ENCODE measurements around the gene CHFR.
"Not testable (repeated sequence)": the region's sequence is repeated elsewhere in the genome, so short reads cannot be mapped to it uniquely, and the experiment has no call there.

CHFR gene

DNA sequence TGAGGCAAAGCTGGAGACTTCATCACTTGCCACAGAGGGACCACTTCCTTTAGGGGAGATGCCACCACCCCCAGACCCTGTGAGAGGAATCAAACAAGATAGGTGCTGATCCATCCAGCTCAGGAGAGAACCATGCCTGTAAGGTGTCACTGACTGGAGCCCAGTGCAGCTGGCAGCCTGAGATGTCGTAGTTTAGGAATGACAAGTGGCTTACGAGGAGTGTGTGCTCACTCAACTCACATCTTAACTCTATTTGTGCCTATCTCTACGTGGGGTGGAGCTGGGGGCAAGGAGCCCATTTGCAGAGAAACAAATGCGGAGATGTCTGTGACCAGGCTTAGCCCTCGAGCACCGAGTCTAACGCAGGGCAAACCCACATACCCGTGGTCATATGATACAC is 25.8 kb downstream of the CHFR start:
- Mint-ChIP-seq H3K27ac (no peak overlapping the region), H3K9me3 (no peaks in the 10 kb centered on the region), H3K4me3 (no peak overlapping the region), H3K27me3 (no peaks in the 10 kb centered on the region), H3K4me1 (no peaks in the 10 kb centered on the region), H3K36me3 (peaks cover 37 to 38% of the 10 kb centered on the region in 2 donors)
- DNase-seq (no peak), ATAC-seq (replicated peaks) (no peak)

DNA sequence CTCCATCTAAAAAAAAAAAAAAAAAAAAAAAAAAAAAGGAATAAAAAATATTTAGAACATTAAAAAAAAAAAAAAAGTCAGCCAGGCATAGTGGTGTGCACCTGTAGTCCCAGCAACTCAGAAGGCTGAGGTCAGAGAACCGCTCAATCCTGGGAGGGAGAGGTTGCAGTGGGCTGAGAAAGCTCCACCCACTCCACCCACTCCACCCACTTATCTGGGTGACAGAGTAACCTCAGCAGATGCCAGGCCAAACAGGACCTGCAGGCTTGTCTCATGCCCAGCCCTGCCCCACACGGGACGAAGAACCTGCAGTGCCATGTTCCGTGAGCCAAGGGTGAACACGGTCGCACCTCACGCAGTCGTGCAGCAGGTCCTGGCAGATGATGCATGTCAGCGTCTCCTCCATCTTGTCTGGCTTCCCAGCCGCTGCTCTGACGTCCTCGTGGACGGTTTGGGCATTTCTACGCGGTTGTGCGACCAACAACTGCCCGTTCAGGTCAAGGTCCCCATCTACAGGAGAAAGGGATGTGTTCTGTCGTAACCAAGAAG is 28.6 kb downstream of the CHFR start:
- DNase-seq (no peak), ATAC-seq (replicated peaks) (no peak)
- H3K4me1 Mint-ChIP-seq, result no peaks in the 10 kb centered on the region
- H3K27me3 Mint-ChIP-seq, result no peaks in the 10 kb centered on the region
- H3K9me3 Mint-ChIP-seq, result no peaks in the 10 kb centered on the region
- H3K4me3 Mint-ChIP-seq, result no peak overlapping the region
- peak overlapping the region; percentile 47 for H3K27ac Mint-ChIP-seq
- peaks cover 48 to 50% of the 10 kb centered on the region in 2 donors for H3K36me3 Mint-ChIP-seq

DNA sequence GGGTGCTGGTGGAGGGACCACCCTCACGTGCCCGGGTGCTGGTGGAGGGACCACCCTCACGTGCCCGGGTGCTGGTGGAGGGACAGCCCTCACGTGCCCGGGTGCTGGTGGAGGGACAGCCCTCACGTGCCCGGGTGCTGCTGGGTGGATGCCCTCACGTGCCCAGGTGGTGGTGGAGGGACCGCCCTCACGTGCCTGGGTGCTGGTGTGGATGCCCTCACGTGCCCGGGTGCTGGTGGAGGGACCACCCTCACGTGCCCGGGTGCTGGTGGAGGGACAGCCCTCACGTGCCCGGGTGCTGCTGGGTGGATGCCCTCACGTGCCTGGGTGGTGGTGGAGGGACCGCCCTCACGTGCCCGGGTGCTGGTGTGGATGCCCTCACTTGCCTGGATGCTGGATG is 30.4 kb downstream of the CHFR start:
- H3K27ac Mint-ChIP-seq; DNase-seq; H3K4me1 Mint-ChIP-seq; H3K4me3 Mint-ChIP-seq; H3K27me3 Mint-ChIP-seq; H3K9me3 Mint-ChIP-seq; ATAC-seq (replicated peaks): not testable (repeated sequence)
- peaks cover 52 to 59% of the 10 kb centered on the region in 2 donors for H3K36me3 Mint-ChIP-seq

DNA sequence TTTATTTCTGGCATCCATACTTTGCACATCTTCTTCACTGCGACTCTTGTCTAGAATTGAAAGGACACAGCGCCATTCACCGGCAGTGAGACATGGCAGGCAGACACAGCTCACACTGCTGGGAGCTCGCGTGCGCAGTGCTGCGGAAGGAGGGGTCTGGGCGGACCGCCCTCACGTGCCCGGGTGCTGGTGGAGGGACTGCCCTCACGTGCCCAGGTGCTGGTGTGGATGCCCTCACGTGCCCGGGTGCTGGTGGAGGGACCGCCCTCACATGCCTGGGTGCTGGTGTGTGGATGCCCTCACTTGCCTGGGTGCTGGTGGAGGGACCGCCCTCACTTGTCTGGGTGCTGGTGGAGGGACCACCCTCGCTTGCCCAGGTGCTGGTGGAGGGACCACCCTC is 30.8 kb downstream of the CHFR start:
- no peaks in the 10 kb centered on the region for H3K27me3 Mint-ChIP-seq
- no peak for DNase-seq
- no peak for ATAC-seq (replicated peaks)
- no peak overlapping the region for H3K27ac Mint-ChIP-seq
- no peaks in the 10 kb centered on the region for H3K9me3 Mint-ChIP-seq
- H3K4me3 Mint-ChIP-seq, result no peak overlapping the region
- no peaks in the 10 kb centered on the region for H3K4me1 Mint-ChIP-seq
- peaks cover 50 to 62% of the 10 kb centered on the region in 2 donors for H3K36me3 Mint-ChIP-seq

DNA sequence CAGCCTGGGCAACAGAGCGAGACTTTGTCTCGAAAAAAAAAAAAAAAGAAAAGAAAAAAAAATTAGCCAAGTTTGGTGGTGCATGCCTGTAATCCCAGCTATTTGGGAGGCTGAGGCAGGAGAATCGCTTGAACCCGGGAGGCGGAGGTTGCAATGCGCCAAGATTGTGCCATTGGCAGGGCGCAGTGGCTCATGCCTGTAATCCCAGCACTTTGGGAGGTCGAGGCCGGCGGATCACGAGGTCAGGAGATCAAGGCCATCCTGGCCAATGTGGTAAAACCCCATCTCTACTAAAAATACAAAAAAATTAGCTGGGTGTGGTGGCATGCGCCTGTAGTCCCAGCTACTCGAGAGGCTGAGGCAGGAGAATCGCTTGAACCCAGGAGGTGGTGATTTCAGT is 32.2 kb downstream of the CHFR start:
- H3K4me1 Mint-ChIP-seq; H3K27ac Mint-ChIP-seq; DNase-seq; ATAC-seq (replicated peaks); H3K9me3 Mint-ChIP-seq; H3K4me3 Mint-ChIP-seq; H3K27me3 Mint-ChIP-seq: not testable (repeated sequence)
- peaks cover 55 to 61% of the 10 kb centered on the region in 2 donors for H3K36me3 Mint-ChIP-seq

DNA sequence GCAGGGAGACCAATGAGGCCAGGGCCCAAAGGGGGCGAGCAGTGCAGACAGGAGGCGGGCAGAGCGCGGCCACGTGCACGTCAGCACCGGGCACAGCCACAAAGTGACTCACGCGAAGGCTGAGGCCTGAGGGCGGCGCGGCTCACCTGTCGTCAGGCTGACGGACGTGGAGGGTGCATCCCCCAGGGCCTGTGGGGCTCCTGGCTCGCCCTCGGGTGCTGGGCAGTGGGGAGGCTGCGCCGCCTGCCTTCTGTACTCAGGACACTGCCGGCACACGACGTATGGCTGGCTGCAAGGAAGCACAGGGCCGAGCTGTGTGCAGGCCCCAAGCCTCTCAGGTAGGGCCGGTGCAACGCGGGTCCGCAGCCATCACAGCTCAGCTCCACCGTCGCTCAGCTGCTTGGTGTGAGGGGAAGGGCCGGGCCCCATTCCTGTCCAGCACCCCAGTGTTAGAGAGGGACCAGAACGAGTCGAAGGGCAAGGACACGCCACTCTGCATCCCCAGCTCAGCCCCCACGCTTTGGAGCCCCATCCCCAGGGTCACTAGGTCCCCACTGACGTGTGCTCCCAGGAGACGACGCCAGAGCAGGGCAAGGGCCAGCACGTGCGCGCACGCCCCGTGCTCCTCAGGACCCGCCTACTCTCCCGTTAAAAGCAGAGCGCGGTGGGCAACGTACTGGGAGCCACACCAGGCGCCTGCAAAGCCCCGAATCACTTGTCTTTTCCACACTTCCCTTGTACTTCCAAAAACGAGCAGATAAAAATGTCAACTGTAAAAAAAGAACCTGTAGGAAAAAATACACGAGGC is 33.9 kb downstream of the CHFR start:
- H3K27ac Mint-ChIP-seq, result peak overlapping the region; percentile 47

DNA sequence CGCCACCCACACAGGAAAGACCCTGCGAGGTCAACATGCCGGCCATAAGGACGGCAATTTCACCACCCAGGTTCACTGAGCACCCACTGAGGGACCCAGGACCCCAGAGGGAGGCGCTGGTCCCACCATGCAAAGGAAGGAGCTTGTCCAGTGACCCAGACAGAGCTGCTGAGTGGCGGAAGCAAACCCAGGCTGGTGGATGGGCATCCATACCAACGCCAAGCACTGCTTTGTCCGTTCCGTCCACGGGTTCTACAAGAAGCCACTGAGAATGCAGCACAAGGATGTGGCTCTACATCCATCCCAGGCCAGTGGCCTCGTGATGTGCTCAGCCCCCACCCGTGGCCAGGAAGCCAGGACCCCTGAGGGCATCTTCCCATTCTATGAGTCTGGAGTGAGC is 34.9 kb downstream of the CHFR start:
- Mint-ChIP-seq H3K27me3 (no peaks in the 10 kb centered on the region), H3K4me3 (no peak overlapping the region), H3K4me1 (no peaks in the 10 kb centered on the region), H3K36me3 (peaks cover 46 to 52% of the 10 kb centered on the region in 2 donors), H3K9me3 (no peaks in the 10 kb centered on the region), H3K27ac (no peak overlapping the region)
- ATAC-seq (replicated peaks) (no peak), DNase-seq (no peak)

More for the DNA sequence above, 33.9 kb downstream of the CHFR start:
- peaks cover 48 to 54% of the 10 kb centered on the region in 2 donors for H3K36me3 Mint-ChIP-seq
- no peaks in the 10 kb centered on the region for H3K9me3 Mint-ChIP-seq
- no peak for ATAC-seq (replicated peaks)
- H3K4me3 Mint-ChIP-seq, result peak overlapping the region in 1 of 2 donors; percentile 44
- no peak for DNase-seq
- H3K27me3 Mint-ChIP-seq, result no peaks in the 10 kb centered on the region
- no peaks in the 10 kb centered on the region for H3K4me1 Mint-ChIP-seq

DNA sequence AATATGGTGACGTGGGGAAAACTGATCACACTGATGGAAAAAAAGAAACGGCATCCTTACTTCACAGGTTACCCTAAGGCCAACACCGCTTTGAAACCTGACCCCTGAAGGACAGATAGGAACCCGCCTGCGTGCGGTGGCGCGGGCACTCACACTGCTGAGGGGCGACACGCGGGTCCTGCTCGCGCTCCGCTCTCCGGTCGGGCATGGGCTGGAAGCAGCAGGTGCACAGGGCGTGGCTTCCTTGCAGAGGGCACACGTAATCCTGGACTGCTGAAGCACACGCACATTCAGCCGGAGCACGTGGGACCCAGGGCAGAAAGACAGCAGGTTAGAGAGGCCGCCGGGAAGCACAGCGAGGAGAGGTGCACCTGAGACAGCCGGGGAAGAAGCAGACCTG is 35.9 kb downstream of the CHFR start:
- no peak overlapping the region for H3K27ac Mint-ChIP-seq
- no peak for DNase-seq
- H3K27me3 Mint-ChIP-seq, result no peaks in the 10 kb centered on the region
- no peaks in the 10 kb centered on the region for H3K9me3 Mint-ChIP-seq
- peaks cover 45 to 53% of the 10 kb centered on the region in 2 donors for H3K36me3 Mint-ChIP-seq
- H3K4me3 Mint-ChIP-seq, result no peak overlapping the region
- ATAC-seq (replicated peaks), result no peak
- H3K4me1 Mint-ChIP-seq, result no peaks in the 10 kb centered on the region

DNA sequence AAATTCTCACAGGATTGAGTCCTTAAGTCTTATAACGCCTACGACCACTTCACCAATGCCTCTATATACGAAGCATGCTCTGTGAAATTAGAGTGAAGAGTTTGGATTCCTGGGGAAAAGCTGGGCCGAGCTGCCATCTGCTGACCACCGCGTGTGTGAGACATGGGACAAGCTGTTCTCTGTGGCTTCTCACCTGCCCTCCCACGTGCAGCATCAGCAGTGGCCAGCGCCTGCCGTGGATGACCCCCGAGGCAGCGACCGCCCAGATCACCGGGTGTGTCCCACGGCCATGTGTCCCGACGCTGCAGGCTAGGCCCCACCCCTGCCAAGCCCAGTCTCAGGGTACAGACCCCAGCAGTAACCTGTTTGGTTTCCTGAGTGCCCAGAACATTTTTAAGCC is 37.1 kb downstream of the CHFR start:
- H3K27me3 Mint-ChIP-seq, result no peaks in the 10 kb centered on the region
- no peaks in the 10 kb centered on the region for H3K9me3 Mint-ChIP-seq
- no peak overlapping the region for H3K27ac Mint-ChIP-seq
- no peak for DNase-seq
- peaks cover 44 to 52% of the 10 kb centered on the region in 2 donors for H3K36me3 Mint-ChIP-seq
- H3K4me1 Mint-ChIP-seq, result no peaks in the 10 kb centered on the region
- H3K4me3 Mint-ChIP-seq, result no peak overlapping the region
- ATAC-seq (replicated peaks), result no peak

DNA sequence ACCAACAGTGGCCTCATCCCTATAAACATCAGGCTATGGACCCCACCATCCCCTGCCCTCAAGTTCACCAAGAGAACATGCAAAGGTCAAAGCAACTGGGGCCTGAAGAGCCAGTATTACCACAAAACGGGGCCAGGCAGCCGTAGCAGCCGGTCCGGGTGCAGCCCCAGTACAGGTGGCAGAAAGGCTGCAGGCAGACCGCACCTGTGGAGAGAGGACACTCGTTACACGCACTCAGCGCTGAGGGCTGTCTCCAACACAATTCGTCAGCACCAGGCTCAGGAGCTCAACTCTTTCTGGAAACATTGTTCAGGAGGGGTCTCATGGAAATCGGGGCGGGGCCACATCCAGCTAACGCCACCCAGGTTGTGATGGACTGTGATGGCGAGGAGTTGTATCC is 38.9 kb downstream of the CHFR start:
- H3K27ac Mint-ChIP-seq, result no peak overlapping the region
- peaks cover 37 to 51% of the 10 kb centered on the region in 2 donors for H3K36me3 Mint-ChIP-seq

DNA sequence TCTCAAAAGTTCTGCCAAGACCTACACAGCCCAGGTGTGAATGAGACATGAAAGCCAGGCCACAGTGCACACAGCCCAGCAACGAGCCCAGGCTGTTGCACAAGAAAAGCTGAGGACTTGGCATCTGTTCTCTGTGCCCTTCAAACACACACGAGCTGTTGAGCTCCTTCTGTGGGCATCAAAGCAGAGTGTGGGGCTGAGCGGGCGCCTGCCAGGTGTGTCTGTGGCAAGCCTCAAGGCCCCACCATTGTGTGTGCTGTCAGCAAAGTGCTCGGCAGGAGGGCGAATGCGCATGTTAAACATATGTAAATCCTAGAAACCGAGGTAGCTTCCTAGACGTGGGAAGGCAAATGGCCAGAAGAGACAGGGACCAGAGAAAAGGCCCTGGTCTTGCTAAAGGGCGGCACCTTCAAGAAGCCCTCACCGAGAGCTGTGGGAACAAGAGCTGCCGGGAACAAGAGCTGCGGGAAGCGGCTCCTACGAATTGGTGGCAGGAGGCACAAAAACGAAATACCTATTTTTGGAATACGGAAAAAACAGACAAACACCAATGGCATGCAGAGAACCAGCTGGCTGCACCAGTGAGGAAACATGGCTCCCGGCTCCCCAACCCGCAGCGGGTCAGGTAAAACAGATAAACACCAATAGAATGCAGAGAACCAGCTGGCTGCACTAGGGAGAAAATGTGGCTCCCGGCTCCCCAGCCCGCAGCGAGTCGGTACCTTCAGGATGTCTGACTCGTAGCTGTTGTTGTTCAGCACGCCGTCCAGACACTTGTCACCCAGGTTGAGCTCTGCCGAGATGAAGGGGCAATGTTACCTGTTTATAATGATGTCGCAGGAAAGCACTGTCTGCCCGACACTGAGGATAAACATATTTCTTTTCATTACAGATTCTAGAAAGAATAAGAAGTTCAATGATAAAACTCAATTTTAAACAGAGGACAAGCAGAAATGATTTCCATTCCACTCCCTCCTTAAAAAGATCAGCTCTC is 39.7 kb downstream of the CHFR start:
- no peak for DNase-seq
- no peaks in the 10 kb centered on the region for H3K9me3 Mint-ChIP-seq
- ATAC-seq (replicated peaks), result no peak
- no peak overlapping the region for H3K4me3 Mint-ChIP-seq
- peaks cover 34 to 51% of the 10 kb centered on the region in 2 donors for H3K36me3 Mint-ChIP-seq
- no peaks in the 10 kb centered on the region for H3K27me3 Mint-ChIP-seq
- no peak overlapping the region for H3K27ac Mint-ChIP-seq
- no peaks in the 10 kb centered on the region for H3K4me1 Mint-ChIP-seq

More for the DNA sequence above, 38.9 kb downstream of the CHFR start:
- ATAC-seq (replicated peaks) (no peak), DNase-seq (no peak)
- Mint-ChIP-seq H3K9me3 (no peaks in the 10 kb centered on the region), H3K4me3 (no peak overlapping the region), H3K4me1 (no peaks in the 10 kb centered on the region), H3K27me3 (no peaks in the 10 kb centered on the region)

DNA sequence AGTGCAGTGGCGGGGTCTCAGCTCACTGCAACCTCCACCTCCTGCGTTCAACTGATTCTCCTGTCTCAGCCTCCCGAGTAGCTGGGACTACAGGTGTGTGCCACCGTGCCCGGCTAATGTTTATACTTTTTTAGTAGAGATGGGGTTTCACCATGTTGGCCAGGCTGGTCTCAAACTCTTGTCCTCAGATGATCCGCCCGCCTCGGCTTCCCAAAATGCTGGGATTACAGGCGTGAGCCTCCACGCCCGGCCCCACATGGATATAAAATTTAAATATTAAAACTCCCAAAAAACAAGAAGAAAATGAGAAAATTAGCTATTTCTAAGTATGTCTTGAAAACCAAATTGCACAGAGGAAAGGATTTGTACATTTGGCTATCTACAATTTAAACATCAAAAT is 42.7 kb downstream of the CHFR start:
- H3K4me1 Mint-ChIP-seq; ATAC-seq (replicated peaks); DNase-seq; H3K27me3 Mint-ChIP-seq; H3K27ac Mint-ChIP-seq; H3K9me3 Mint-ChIP-seq; H3K4me3 Mint-ChIP-seq: not testable (repeated sequence)
- H3K36me3 Mint-ChIP-seq, result peaks cover 35 to 59% of the 10 kb centered on the region in 2 donors

DNA sequence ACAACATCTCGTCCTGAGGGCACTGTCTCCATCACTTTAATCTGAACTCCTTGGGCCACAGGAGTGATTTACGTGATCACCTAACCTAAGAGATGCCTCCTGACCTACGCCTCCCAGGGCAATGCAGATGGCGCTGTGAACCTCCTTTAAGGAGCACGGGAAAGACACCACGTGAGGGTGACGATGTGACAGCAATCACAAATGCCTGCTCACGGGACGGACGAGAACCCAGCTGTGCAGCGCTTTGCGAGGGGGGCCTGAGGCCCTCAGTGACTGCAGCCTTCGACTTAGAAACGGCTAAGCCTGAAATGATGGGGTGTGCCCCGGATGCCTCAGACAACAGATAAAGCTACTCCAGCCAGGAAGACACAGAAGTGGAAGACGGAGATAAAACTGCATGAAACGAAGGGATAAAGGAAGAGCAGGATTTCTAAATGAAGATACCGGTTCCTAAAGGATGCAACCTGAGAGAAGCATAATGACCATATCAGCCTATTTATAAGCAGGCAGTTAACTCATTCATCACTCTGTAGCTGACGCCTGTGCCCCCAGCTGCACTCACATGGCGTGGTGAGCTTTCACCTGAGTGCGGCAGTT is 44.9 kb downstream of the CHFR start:
- H3K9me3 Mint-ChIP-seq, result no peaks in the 10 kb centered on the region
- H3K4me1 Mint-ChIP-seq, result no peaks in the 10 kb centered on the region
- no peaks in the 10 kb centered on the region for H3K27me3 Mint-ChIP-seq
- H3K36me3 Mint-ChIP-seq, result peaks cover 53 to 66% of the 10 kb centered on the region in 2 donors
- H3K4me3 Mint-ChIP-seq, result no peak overlapping the region
- H3K27ac Mint-ChIP-seq, result no peak overlapping the region
- ATAC-seq (replicated peaks), result no peak
- no peak for DNase-seq

DNA sequence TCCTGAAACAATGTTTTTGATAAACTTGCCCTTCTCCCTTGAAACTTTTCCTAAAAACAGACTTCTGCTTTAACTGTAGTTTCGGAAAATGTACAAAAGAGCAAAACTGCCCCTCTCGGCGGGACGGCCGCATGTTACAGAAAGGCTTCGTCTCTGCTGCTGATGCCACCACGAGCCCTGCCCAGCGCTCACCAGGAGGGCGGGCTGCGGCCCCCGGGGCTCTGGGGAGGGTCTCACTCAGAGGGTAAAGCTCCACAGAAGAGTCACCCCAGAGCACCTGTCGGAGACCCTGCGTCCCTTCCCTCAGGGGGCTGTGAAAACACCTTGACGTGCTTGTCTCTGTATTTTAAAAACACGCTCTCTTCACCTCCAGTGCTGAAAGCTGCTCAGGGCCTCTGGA is 46.3 kb downstream of the CHFR start:
- ATAC-seq (replicated peaks) (no peak), DNase-seq (no peak)
- peaks cover 0 to 7% of the 10 kb centered on the region in 2 donors for H3K4me1 Mint-ChIP-seq
- no peak overlapping the region for H3K27ac Mint-ChIP-seq
- peaks cover 54 to 66% of the 10 kb centered on the region in 2 donors for H3K36me3 Mint-ChIP-seq
- no peaks in the 10 kb centered on the region for H3K27me3 Mint-ChIP-seq
- H3K4me3 Mint-ChIP-seq, result no peak overlapping the region
- no peaks in the 10 kb centered on the region for H3K9me3 Mint-ChIP-seq

Measured in stimulated activated naive B cell treated with anti-CD40 and anti-IgM and Interleukin-4, amounts not matched to agents 10 μg/mL and 1 μg/mL and 100 μg/mL, for 72 hours (primary cell).